GM12892 (cell line): ENCODE data around the gene PGM1.

Experiments used
- POLR2A ChIP-seq: IDR thresholded peaks from 2 replicates; pipeline ENCODE4 v1.6.1; 2011; ENCODE audit warnings: low read depth, low read length, control low read depth
- POLR2AphosphoS5 ChIP-seq: IDR thresholded peaks from 2 replicates; pipeline ENCODE4 v1.6.1; 2011; ENCODE audit warnings: low read depth, low read length, control low read depth

GRCh38 chr1:63703701-63704107 lies 110.5 kb downstream of the PGM1 start:
- TF ChIP-seq POLR2AphosphoS5 (no peak), POLR2A (no peak)
